ENCODE results near the gene SMARCAL1.
"Not testable (repeated sequence)": the region's sequence is repeated elsewhere in the genome, so short reads cannot be mapped to it uniquely, and the experiment has no call there.

The SMARCAL1 gene

GRCh38 chr2:216517447-216518225 is 105.4 kb downstream of the SMARCAL1 start:
- no peaks in the 10 kb centered on the region for H3K4me1 ChIP-seq (ENCODE audit: insufficient read depth, poor library complexity, severe bottlenecking)
- ATAC-seq (ENCODE audit: low read depth) (no peak), DNase-seq (ENCODE audit: low spot score) (no peak)
- H3K27me3 ChIP-seq (ENCODE audit: insufficient read depth, poor library complexity, severe bottlenecking), result no peaks in the 10 kb centered on the region
- H3K4me3 ChIP-seq (ENCODE audit: severe bottlenecking), result no peak overlapping the region
- no peak overlapping the region for H3K27ac ChIP-seq (ENCODE audit: poor library complexity, severe bottlenecking)
- H3K36me3 ChIP-seq (ENCODE audit: low read depth), result peaks cover 22% of the 10 kb centered on the region
- no peaks in the 10 kb centered on the region for H3K9me3 ChIP-seq (ENCODE audit: severe bottlenecking)
- TF ChIP-seq CTCF (IDR thresholded peaks at IDR 0.05; ENCODE audit: poor library complexity, severe bottlenecking), result no peak

- not testable (repeated sequence) for H3K27me3 ChIP-seq (ENCODE audit: insufficient read depth, poor library complexity, severe bottlenecking); H3K4me3 ChIP-seq (ENCODE audit: severe bottlenecking); ATAC-seq (ENCODE audit: low read depth); DNase-seq (ENCODE audit: low spot score); H3K27ac ChIP-seq (ENCODE audit: poor library complexity, severe bottlenecking); H3K9me3 ChIP-seq (ENCODE audit: severe bottlenecking); H3K4me1 ChIP-seq (ENCODE audit: insufficient read depth, poor library complexity, severe bottlenecking)
- H3K36me3 ChIP-seq (ENCODE audit: low read depth), result peaks cover 22% of the 10 kb centered on the region
These were observed 106.4 kb downstream of the SMARCAL1 start for GRCh38 chr2:216518566-216519119.

- TF ChIP-seq CTCF (IDR thresholded peaks at IDR 0.05; ENCODE audit: poor library complexity, severe bottlenecking), result peak; percentile 85
- Histone ChIP-seq H3K27me3 (ENCODE audit: insufficient read depth, poor library complexity, severe bottlenecking) (no peaks in the 10 kb centered on the region), H3K36me3 (ENCODE audit: low read depth) (peaks cover 22% of the 10 kb centered on the region), H3K4me3 (ENCODE audit: severe bottlenecking) (no peak overlapping the region), H3K9me3 (ENCODE audit: severe bottlenecking) (no peaks in the 10 kb centered on the region), H3K27ac (ENCODE audit: poor library complexity, severe bottlenecking) (no peak overlapping the region), H3K4me1 (ENCODE audit: insufficient read depth, poor library complexity, severe bottlenecking) (no peaks in the 10 kb centered on the region)
- ATAC-seq (ENCODE audit: low read depth), result peak; percentile 81
- no peak for DNase-seq (ENCODE audit: low spot score)
These were observed 107.0 kb downstream of the SMARCAL1 start for GRCh38 chr2:216519154-216519762.

GRCh38 chr2:216520112-216520511 is 107.8 kb downstream of the SMARCAL1 start:
- no peak for TF ChIP-seq CTCF (IDR thresholded peaks at IDR 0.05; ENCODE audit: poor library complexity, severe bottlenecking)
- Histone ChIP-seq H3K27ac (ENCODE audit: poor library complexity, severe bottlenecking) (no peak overlapping the region), H3K4me3 (ENCODE audit: severe bottlenecking) (no peak overlapping the region), H3K9me3 (ENCODE audit: severe bottlenecking) (no peaks in the 10 kb centered on the region), H3K36me3 (ENCODE audit: low read depth) (peaks cover 22% of the 10 kb centered on the region), H3K4me1 (ENCODE audit: insufficient read depth, poor library complexity, severe bottlenecking) (no peaks in the 10 kb centered on the region), H3K27me3 (ENCODE audit: insufficient read depth, poor library complexity, severe bottlenecking) (no peaks in the 10 kb centered on the region)
- ATAC-seq (ENCODE audit: low read depth) (no peak), DNase-seq (ENCODE audit: low spot score) (no peak)

GRCh38 chr2:216522892-216523502 is 110.7 kb downstream of the SMARCAL1 start:
- no peak overlapping the region for H3K4me3 ChIP-seq (ENCODE audit: severe bottlenecking)
- peaks cover 11% of the 10 kb centered on the region; the same call in 1 of the 2 replicates for H3K36me3 ChIP-seq (ENCODE audit: low read depth)
- H3K27me3 ChIP-seq (ENCODE audit: insufficient read depth, poor library complexity, severe bottlenecking), result no peaks in the 10 kb centered on the region
- no peak overlapping the region for H3K27ac ChIP-seq (ENCODE audit: poor library complexity, severe bottlenecking)
- ATAC-seq (ENCODE audit: low read depth) (no peak), DNase-seq (ENCODE audit: low spot score) (no peak)
- TF ChIP-seq CTCF (IDR thresholded peaks at IDR 0.05; ENCODE audit: poor library complexity, severe bottlenecking), result no peak
- no peaks in the 10 kb centered on the region for H3K4me1 ChIP-seq (ENCODE audit: insufficient read depth, poor library complexity, severe bottlenecking)
- no peaks in the 10 kb centered on the region for H3K9me3 ChIP-seq (ENCODE audit: severe bottlenecking)
